Peyer's patch (tissue), 4 donors: Measurements from ENCODE around the gene ACSL1. TPM values are rescaled to one million over a fixed set of nuclear protein-coding genes. Genes with fewer than 3 reads are reported as not detected.

Experiments used
- DNase-seq, 3 donors: peaks; one replicate each; pipeline ENCODE4 v3.0.0-alpha.2; 2017 to 2019
- H3K27ac ChIP-seq, 4 donors: fragments of 200-600 bp; sonication (generic); one replicate each; pipeline ENCODE4 v1.5.1; 2016 to 2019
- H3K27me3 ChIP-seq, 2 donors: fragments of 200-600 bp; sonication (generic); one replicate each; pipeline ENCODE4 v1.5.1; 2019
- H3K36me3 ChIP-seq, 3 donors: fragments of 200-600 bp; sonication (generic); one replicate each; pipeline ENCODE4 v1.5.1; 2016 to 2019
- H3K4me1 ChIP-seq, 4 donors: fragments of 200-600 bp; sonication (generic); one replicate each; pipeline ENCODE4 v1.5.1; 2016 to 2019
- H3K4me3 ChIP-seq, 4 donors: fragments of 200-600 bp; sonication (generic); 1 replicate in 3 of 4; 2 replicates in 1 of 4; pipeline ENCODE4 v1.5.1; 2016 to 2019; ENCODE audit warnings: mild to moderate bottlenecking in 1 of 4
- H3K9me3 ChIP-seq, 4 donors: fragments of 200-600 bp; sonication (generic); one replicate each; pipeline ENCODE4 v1.5.1; 2016 to 2019; ENCODE audit warnings: mild to moderate bottlenecking in 1 of 4
- CTCF ChIP-seq, 6 experiments: fragments of 450-650 bp in 4 of 6; fragments of 200-600 bp in 2 of 6; sonication (generic) in 1 of 6; IDR thresholded peaks; one replicate each; pipeline ENCODE4 v1.5.1; 2017 to 2019; ENCODE audit warnings: antibody characterized with exemption in 6 of 6, mild to moderate bottlenecking in 3 of 6, moderate library complexity in 1 of 6
- POLR2A ChIP-seq, 2 donors: fragments of 450-650 bp; IDR thresholded peaks; one replicate each; pipeline ENCODE4 v1.5.1; 2017; ENCODE audit warnings: antibody characterized with exemption in 2 of 2, mild to moderate bottlenecking in 2 of 2, moderate library complexity in 2 of 2
- total RNA-seq, 4 donors: library from RNA; depleted of rRNA; stranded (reverse); fragments of >200 nt; gene quantifications; one replicate each; pipeline ENCODE4 v1.1.0, GENCODE V29; 2016

ACSL1 gene
- total RNA-seq, 4 donors from 2014 or later = 14.9 to 23.1 (median 18.1) TPM

- Histone ChIP-seq H3K27ac (no peak overlapping the region), H3K4me3 (no peak overlapping the region), H3K27me3 (no peaks in the 10 kb centered on the region), H3K4me1 (no peaks in the 10 kb centered on the region), H3K9me3 (no peaks in the 10 kb centered on the region), H3K36me3 (peaks cover 0 to 38% (median 0%) of the 10 kb centered on the region in 3 donors)
- no peak for TF ChIP-seq POLR2A (IDR thresholded peaks at IDR 0.05)
- TF ChIP-seq CTCF (IDR thresholded peaks at IDR 0.05) = no peak
- no peak for DNase-seq
Measured at GRCh38 chr4:184763150-184763780, 62.5 kb downstream of the ACSL1 start.

GRCh38 chr4:184762100-184762499 is 63.7 kb downstream of the ACSL1 start:
- Histone ChIP-seq H3K27me3 (no peaks in the 10 kb centered on the region), H3K4me3 (no peak overlapping the region), H3K36me3 (peaks cover 0 to 30% (median 0%) of the 10 kb centered on the region in 3 donors), H3K27ac (peak overlapping the region in 2 of 4 donors; percentile 11 to 27), H3K4me1 (no peaks in the 10 kb centered on the region), H3K9me3 (no peaks in the 10 kb centered on the region)
- no peak for TF ChIP-seq POLR2A (IDR thresholded peaks at IDR 0.05)
- no peak for TF ChIP-seq CTCF (IDR thresholded peaks at IDR 0.05)
- DNase-seq = no peak

- no peaks in the 10 kb centered on the region for H3K9me3 ChIP-seq
- peaks cover 0 to 33% (median 0%) of the 10 kb centered on the region in 3 donors for H3K36me3 ChIP-seq
- no peak for DNase-seq
- no peaks in the 10 kb centered on the region for H3K4me1 ChIP-seq
- no peak overlapping the region for H3K27ac ChIP-seq
- no peaks in the 10 kb centered on the region for H3K27me3 ChIP-seq
- no peak overlapping the region for H3K4me3 ChIP-seq
- TF ChIP-seq CTCF (IDR thresholded peaks at IDR 0.05) (no peak), POLR2A (IDR thresholded peaks at IDR 0.05) (no peak)
Measured at GRCh38 chr4:184760681-184761080, 65.1 kb downstream of the ACSL1 start.

GRCh38 chr4:184757810-184758209 is 68.0 kb downstream of the ACSL1 start:
- Histone ChIP-seq H3K4me1 (no peaks in the 10 kb centered on the region), H3K27me3 (no peaks in the 10 kb centered on the region), H3K27ac (no peak overlapping the region), H3K9me3 (no peaks in the 10 kb centered on the region), H3K4me3 (no peak overlapping the region), H3K36me3 (peaks cover 0 to 35% (median 0%) of the 10 kb centered on the region in 3 donors)
- no peak for TF ChIP-seq POLR2A (IDR thresholded peaks at IDR 0.05)
- no peak for TF ChIP-seq CTCF (IDR thresholded peaks at IDR 0.05)
- DNase-seq = no peak

- Histone ChIP-seq H3K9me3 (no peaks in the 10 kb centered on the region), H3K36me3 (peaks cover 0 to 31% (median 0%) of the 10 kb centered on the region in 3 donors), H3K4me1 (no peaks in the 10 kb centered on the region), H3K27ac (no peak overlapping the region), H3K27me3 (no peaks in the 10 kb centered on the region), H3K4me3 (no peak overlapping the region)
- TF ChIP-seq CTCF (IDR thresholded peaks at IDR 0.05) = no peak
- TF ChIP-seq POLR2A (IDR thresholded peaks at IDR 0.05) = no peak
- DNase-seq = no peak
Measured at GRCh38 chr4:184756399-184756798, 69.4 kb downstream of the ACSL1 start.
